Activated CD4-positive, CD25-positive, alpha-beta regulatory T cell treated with anti-CD3 and anti-CD28 coated beads, Interleukin-2, amount 50 U/mL, for 72 hours (primary cell): ENCODE results near the gene TSNAX.

Source experiments
- DNase-seq: peaks from one replicate; pipeline ENCODE4 v3.0.0; 2021

The TSNAX gene

GRCh38 chr1:231603598-231604275 lies 75.3 kb downstream of the TSNAX start:
- peak; percentile 36 for DNase-seq

GRCh38 chr1:231604276-231604621 lies 75.8 kb downstream of the TSNAX start:
- no peak for DNase-seq

- DNase-seq = no peak
Measured at GRCh38 chr1:231605149-231606100, 77.0 kb downstream of the TSNAX start.

- no peak for DNase-seq
Measured at GRCh38 chr1:231606712-231607111, 78.2 kb downstream of the TSNAX start.

GRCh38 chr1:231610388-231610787 lies 81.9 kb downstream of the TSNAX start:
- no peak for DNase-seq

- no peak for DNase-seq
Measured at GRCh38 chr1:231611111-231611510, 82.6 kb downstream of the TSNAX start.

- no peak for DNase-seq
Measured at GRCh38 chr1:231611851-231612250, 83.4 kb downstream of the TSNAX start.

- DNase-seq = peak; percentile 40
Measured at GRCh38 chr1:231612393-231613089, 84.1 kb downstream of the TSNAX start.

- no peak for DNase-seq
Measured at GRCh38 chr1:231613419-231614349, 85.2 kb downstream of the TSNAX start.
